CD8-positive, alpha-beta memory T cell (primary cell): ENCODE results near the gene LYZL6. TPM values are rescaled to one million over a fixed set of nuclear protein-coding genes. Genes with fewer than 3 reads are reported as not detected.

Experiments
- CTCF ChIA-PET: fragments of 350-600 bp; sonication (Branson Sonifier 250); formaldehyde crosslinking; loops from one replicate; lab custom pipeline; 2021; ENCODE audit warnings: antibody characterized with exemption; lab: Charles Lee
- POLR2A ChIA-PET: fragments of 350-600 bp; sonication (Branson Sonifier 250); formaldehyde crosslinking; loops from one replicate; lab custom pipeline; 2021; ENCODE audit warnings: antibody characterized with exemption; lab: Charles Lee
- DNase-seq, 5 donors: peaks; one replicate each; pipeline versions ENCODE4 v3.0.0 to v3.0.0-alpha.2; 2020 to 2022; ENCODE audit warnings: mixed read lengths in 1 of 5
- H3K27ac ChIP-seq: one replicate; pipeline ENCODE4 v1.7.0; 2013; ENCODE audit warnings: low read depth, mild to moderate bottlenecking, low read length, moderate library complexity
- H3K27me3 ChIP-seq: 2 replicates; pipeline ENCODE4 v1.7.0; 2013; ENCODE audit warnings: low read length, mild to moderate bottlenecking; ENCODE audit not compliant: insufficient read depth, poor library complexity, severe bottlenecking
- H3K36me3 ChIP-seq: 2 replicates; pipeline ENCODE4 v1.7.0; 2013; ENCODE audit warnings: mild to moderate bottlenecking, low read length, moderate library complexity; ENCODE audit not compliant: insufficient read depth
- H3K4me1 ChIP-seq: 2 replicates; pipeline ENCODE4 v1.7.0; 2013; ENCODE audit warnings: mild to moderate bottlenecking, low read length, moderate library complexity; ENCODE audit not compliant: insufficient read depth
- H3K4me3 ChIP-seq: 2 replicates; pipeline ENCODE4 v1.7.0; 2013; ENCODE audit warnings: mild to moderate bottlenecking, low read length
- H3K9me3 ChIP-seq: 2 replicates; pipeline ENCODE4 v1.7.0; 2013; ENCODE audit warnings: mild to moderate bottlenecking, low read length
- H3K27ac Mint-ChIP-seq, 8 donors: one replicate each; pipeline ENCODE4 v1.8.0; 2020 to 2021; ENCODE audit warnings: mixed read lengths in 8 of 8, mild to moderate bottlenecking in 6 of 8, inconsistent platforms in 3 of 8, moderate library complexity in 3 of 8
- H3K27me3 Mint-ChIP-seq, 2 donors: one replicate each; pipeline ENCODE4 v1.8.0; 2020 to 2021; ENCODE audit warnings: mixed read lengths in 2 of 2, mild to moderate bottlenecking in 1 of 2, moderate library complexity in 1 of 2
- H3K36me3 Mint-ChIP-seq, 3 donors: one replicate each; pipeline ENCODE4 v1.8.0; 2020 to 2021; ENCODE audit warnings: mixed read lengths in 3 of 3, inconsistent platforms in 1 of 3, mild to moderate bottlenecking in 1 of 3
- H3K4me1 Mint-ChIP-seq, 3 donors: one replicate each; pipeline ENCODE4 v1.8.0; 2020 to 2021; ENCODE audit warnings: mixed read lengths in 3 of 3, inconsistent platforms in 1 of 3, mild to moderate bottlenecking in 1 of 3
- H3K4me3 Mint-ChIP-seq, 7 donors: one replicate each; pipeline ENCODE4 v1.8.0; 2020 to 2021; ENCODE audit warnings: mixed read lengths in 7 of 7, mild to moderate bottlenecking in 6 of 7, moderate library complexity in 4 of 7, inconsistent platforms in 2 of 7
- H3K9me3 Mint-ChIP-seq, 5 donors: one replicate each; pipeline ENCODE4 v1.8.0; 2020 to 2022; ENCODE audit warnings: mixed read lengths in 5 of 5, mild to moderate bottlenecking in 3 of 5, moderate library complexity in 2 of 5, inconsistent platforms in 1 of 5
- polyA plus RNA-seq: library from polyadenylated mRNA; unstranded; fragments of 300-500 nt; fragmentation: Illumina TruSeq; gene quantifications from one replicate; pipeline ENCODE4 v1.2.3, GENCODE V29; 2021
- total RNA-seq, 2 experiments: library from RNA; stranded (reverse); gene quantifications; one replicate each; pipeline ENCODE4 v1.2.3, GENCODE V29; 2021

LYZL6 gene
- total and polyA plus RNA-seq, 3 experiments from 2014 or later, result not detected

- Mint-ChIP-seq H3K27ac (peak overlapping the region in 2 of 8 donors; percentile 3 to 73), H3K36me3 (no peaks in the 10 kb centered on the region), H3K27me3 (no peaks in the 10 kb centered on the region), H3K4me1 (peaks cover 7 to 16% (median 8%) of the 10 kb centered on the region in 3 donors), H3K9me3 (no peaks in the 10 kb centered on the region), H3K4me3 (no peak overlapping the region)
- no peaks in the 10 kb centered on the region for H3K27me3 ChIP-seq
- CTCF ChIA-PET, result interaction anchor here (0.7 to 13.2 kb wide), 19 partner anchors 11 to 214 kb away, joined by 3 to 212 read pairs (median 5); partner anchors contain the start of genes CCL16 and TAF15
- POLR2A ChIA-PET, result interaction anchor here (0.5 to 0.7 kb wide), 2 partner anchors 228 to 505 kb away, joined by 3 to 6 read pairs; no protein-coding TSS in a partner anchor
- no peak overlapping the region for H3K4me3 ChIP-seq
- DNase-seq, result peak; percentile 45 to 80 (median 68)
- no peak overlapping the region for H3K27ac ChIP-seq
- no peaks in the 10 kb centered on the region for H3K36me3 ChIP-seq
- H3K4me1 ChIP-seq, result no peaks in the 10 kb centered on the region
- H3K9me3 ChIP-seq, result no peaks in the 10 kb centered on the region
Observed at GRCh38 chr17:35969558-35970380, 26.3 kb upstream of the LYZL6 start.

DNA sequence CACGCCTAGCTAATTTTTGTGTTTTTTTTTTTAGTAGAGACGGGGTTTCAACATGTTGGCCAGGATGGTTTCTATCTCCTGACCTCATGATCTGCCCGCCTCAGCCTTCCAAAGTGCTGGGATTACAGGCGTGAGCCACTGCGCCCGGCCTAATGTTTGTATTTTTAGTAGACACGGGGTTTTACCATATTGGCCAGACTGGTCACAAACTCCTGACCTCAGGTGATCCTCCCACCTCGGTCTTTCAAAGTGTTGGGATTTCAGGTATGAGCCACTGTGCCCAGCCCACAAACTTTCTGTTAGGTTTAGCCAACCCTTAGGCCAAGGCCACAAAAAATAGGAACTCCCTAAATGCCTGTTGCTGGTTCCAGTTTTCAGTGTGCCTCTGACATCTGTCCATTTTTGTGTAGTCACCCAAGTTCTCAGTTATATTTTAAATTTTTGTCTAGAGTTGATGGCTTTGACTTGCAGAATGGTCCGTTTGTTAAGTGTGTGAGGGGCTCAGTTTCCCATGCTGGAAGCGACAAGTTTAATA is 25.1 kb upstream of the LYZL6 start:
- H3K4me1 ChIP-seq, result no peaks in the 10 kb centered on the region
- no peaks in the 10 kb centered on the region for H3K27me3 ChIP-seq
- POLR2A ChIA-PET, result no interaction called here
- Mint-ChIP-seq H3K4me1 (peaks cover 7 to 13% (median 8%) of the 10 kb centered on the region in 3 donors), H3K9me3 (no peaks in the 10 kb centered on the region), H3K36me3 (no peaks in the 10 kb centered on the region), H3K27me3 (no peaks in the 10 kb centered on the region), H3K4me3 (no peak overlapping the region), H3K27ac (no peak overlapping the region)
- no peak for DNase-seq
- H3K9me3 ChIP-seq, result no peaks in the 10 kb centered on the region
- no peaks in the 10 kb centered on the region for H3K36me3 ChIP-seq
- H3K4me3 ChIP-seq, result no peak overlapping the region
- no peak overlapping the region for H3K27ac ChIP-seq
- CTCF ChIA-PET, result interaction anchor here (0.7 to 13.2 kb wide), 15 partner anchors 10 to 205 kb away, joined by 3 to 212 read pairs (median 5); partner anchors contain the start of genes CCL16 and TAF15

- no peak overlapping the region for H3K27ac ChIP-seq
- no peaks in the 10 kb centered on the region for H3K36me3 ChIP-seq
- H3K4me3 ChIP-seq, result no peak overlapping the region
- H3K4me1 ChIP-seq, result no peaks in the 10 kb centered on the region
- CTCF ChIA-PET, result no interaction called here
- H3K9me3 ChIP-seq, result no peaks in the 10 kb centered on the region
- Mint-ChIP-seq H3K27ac (no peak overlapping the region), H3K27me3 (no peaks in the 10 kb centered on the region), H3K4me3 (no peak overlapping the region), H3K4me1 (peaks cover 7 to 9% (median 8%) of the 10 kb centered on the region in 3 donors), H3K9me3 (no peaks in the 10 kb centered on the region), H3K36me3 (peaks cover 0 to 3% (median 0%) of the 10 kb centered on the region in 3 donors)
- no peaks in the 10 kb centered on the region for H3K27me3 ChIP-seq
- DNase-seq, result no peak
- POLR2A ChIA-PET, result no interaction called here
Observed at GRCh38 chr17:35965272-35965671, 21.8 kb upstream of the LYZL6 start.

DNA sequence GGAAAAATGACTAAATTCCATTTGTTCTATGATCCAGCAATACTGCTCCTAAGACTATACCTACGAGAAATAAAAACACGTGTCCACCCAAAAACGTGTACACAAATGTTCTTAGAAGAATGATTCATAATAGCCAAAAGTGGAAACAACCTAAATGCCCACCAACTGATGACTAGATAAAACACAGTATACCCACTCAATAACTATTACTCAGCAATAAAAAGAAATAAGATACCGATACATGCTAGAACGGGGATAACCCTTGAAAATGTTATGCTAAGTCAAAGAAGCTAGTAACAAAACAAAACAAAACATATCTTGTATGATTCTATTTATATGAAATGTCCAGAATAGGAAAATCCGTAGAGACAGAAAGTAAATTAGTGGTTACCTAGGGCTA is 20.1 kb upstream of the LYZL6 start:
- peaks cover 0 to 2% (median 0%) of the 10 kb centered on the region in 3 donors for H3K4me1 Mint-ChIP-seq
- no peaks in the 10 kb centered on the region for H3K9me3 Mint-ChIP-seq
- Histone ChIP-seq H3K27ac (no peak overlapping the region), H3K4me3 (no peak overlapping the region), H3K27me3 (no peaks in the 10 kb centered on the region), H3K4me1 (no peaks in the 10 kb centered on the region), H3K9me3 (no peaks in the 10 kb centered on the region), H3K36me3 (no peaks in the 10 kb centered on the region)
- no peak overlapping the region for H3K4me3 Mint-ChIP-seq
- ChIA-PET POLR2A (no interaction called here), CTCF (no interaction called here)
- no peak overlapping the region for H3K27ac Mint-ChIP-seq
- H3K27me3 Mint-ChIP-seq, result peaks cover 0 to under 1% of the 10 kb centered on the region in 2 donors
- H3K36me3 Mint-ChIP-seq, result peaks cover 0 to 4% (median 0%) of the 10 kb centered on the region in 3 donors
- DNase-seq, result no peak

- Mint-ChIP-seq H3K9me3 (no peaks in the 10 kb centered on the region), H3K27ac (no peak overlapping the region), H3K27me3 (peaks cover 2 to 3% of the 10 kb centered on the region in 2 donors), H3K4me1 (no peaks in the 10 kb centered on the region), H3K36me3 (no peaks in the 10 kb centered on the region), H3K4me3 (no peak overlapping the region)
- Histone ChIP-seq H3K4me1 (no peaks in the 10 kb centered on the region), H3K36me3 (no peaks in the 10 kb centered on the region), H3K4me3 (no peak overlapping the region), H3K27me3 (no peaks in the 10 kb centered on the region), H3K9me3 (no peaks in the 10 kb centered on the region), H3K27ac (no peak overlapping the region)
- DNase-seq, result no peak
- ChIA-PET CTCF (no interaction called here), POLR2A (no interaction called here)
Observed at GRCh38 chr17:35953720-35954119, 10.2 kb upstream of the LYZL6 start.

- no peak overlapping the region for H3K4me3 Mint-ChIP-seq
- ChIA-PET POLR2A (interaction anchor here (0.6 to 0.7 kb wide), 2 partner anchors 74 to 160 kb away, joined by 5 to 7 read pairs; no protein-coding TSS in a partner anchor), CTCF (interaction anchor here (1.0 to 4.2 kb wide), 3 partner anchors 20 to 199 kb away, joined by 3 to 13 read pairs (median 4); no protein-coding TSS in a partner anchor)
- H3K27me3 Mint-ChIP-seq, result no peaks in the 10 kb centered on the region
- H3K9me3 Mint-ChIP-seq, result no peaks in the 10 kb centered on the region
- Histone ChIP-seq H3K36me3 (no peaks in the 10 kb centered on the region), H3K27ac (no peak overlapping the region), H3K4me1 (no peaks in the 10 kb centered on the region), H3K27me3 (no peaks in the 10 kb centered on the region), H3K4me3 (no peak overlapping the region), H3K9me3 (no peaks in the 10 kb centered on the region)
- peaks cover 7 to 12% (median 7%) of the 10 kb centered on the region in 3 donors for H3K4me1 Mint-ChIP-seq
- DNase-seq, result no peak
- no peak overlapping the region for H3K27ac Mint-ChIP-seq
- H3K36me3 Mint-ChIP-seq, result no peaks in the 10 kb centered on the region
Observed at GRCh38 chr17:35949401-35949800, 5.9 kb upstream of the LYZL6 start.

DNA sequence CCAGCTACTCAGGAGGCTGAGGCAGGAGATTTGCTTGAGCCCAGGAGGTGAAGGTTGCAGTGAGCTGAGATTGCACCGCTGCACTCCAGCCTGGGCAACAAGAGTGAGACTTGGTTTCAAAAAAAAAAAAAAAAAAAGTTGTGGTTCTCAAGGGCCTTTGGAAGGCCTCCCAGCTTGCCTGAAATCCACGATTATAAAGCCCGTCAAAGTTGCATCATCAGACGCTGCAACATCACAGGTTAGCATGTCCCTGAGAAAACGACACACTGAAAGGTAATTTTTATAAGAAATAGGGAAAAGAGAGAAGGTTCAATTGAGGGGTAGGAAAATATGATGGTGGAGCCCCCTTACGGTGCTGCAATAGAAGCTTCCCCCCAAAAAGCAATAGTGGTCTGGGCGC is 4.6 kb upstream of the LYZL6 start:
- peaks cover 7 to 18% (median 8%) of the 10 kb centered on the region in 3 donors for H3K4me1 Mint-ChIP-seq
- Histone ChIP-seq H3K36me3 (no peaks in the 10 kb centered on the region), H3K9me3 (no peaks in the 10 kb centered on the region), H3K4me1 (no peaks in the 10 kb centered on the region), H3K27me3 (no peaks in the 10 kb centered on the region), H3K27ac (no peak overlapping the region), H3K4me3 (no peak overlapping the region)
- H3K27me3 Mint-ChIP-seq, result no peaks in the 10 kb centered on the region
- peaks cover 0 to 1% (median 0%) of the 10 kb centered on the region in 5 donors for H3K9me3 Mint-ChIP-seq
- H3K4me3 Mint-ChIP-seq, result no peak overlapping the region
- ChIA-PET CTCF (interaction anchor here (0.7 to 4.2 kb wide), 9 partner anchors 17 to 548 kb away, joined by 3 to 13 read pairs (median 6); partner anchors contain the start of gene RDM1), POLR2A (interaction anchor here (1.4 kb wide), 1 partner anchor 69 kb away, joined by 3 read pairs; the partner anchor contains the start of gene CCL5)
- no peak for DNase-seq
- H3K27ac Mint-ChIP-seq, result no peak overlapping the region
- no peaks in the 10 kb centered on the region for H3K36me3 Mint-ChIP-seq
